Measurements from ENCODE around the gene SPATA31D1.

GRCh38 chr9:81980568-81980967 lies 8.0 kb upstream of the SPATA31D1 start:
- TF ChIP-seq CTCF (IDR thresholded peaks at IDR 0.05) (no peak), ZFX (IDR thresholded peaks at IDR 0.05; ENCODE audit: borderline replicate concordance) (no peak)

Data from 22Rv1 (cell line).